HG03066 (cell line): Measurements from ENCODE around the gene VAV2.

Source experiments
- ATAC-seq: cut with Tn5 transposase; IDR thresholded peaks from one replicate; pipeline ENCODE4 v1.9.1; 2021; ENCODE audit warnings: low read depth; ENCODE audit not compliant: unreplicated experiment

VAV2 gene

GRCh38 chr9:133825555-133826218 lies 166.4 kb downstream of the VAV2 start:
- ATAC-seq = no peak

GRCh38 chr9:133824802-133825186 lies 167.3 kb downstream of the VAV2 start:
- no peak for ATAC-seq

GRCh38 chr9:133824106-133824801 lies 167.9 kb downstream of the VAV2 start:
- no peak for ATAC-seq

- no peak for ATAC-seq
Measured at GRCh38 chr9:133823189-133824105, 168.7 kb downstream of the VAV2 start.

- ATAC-seq = no peak
Measured at GRCh38 chr9:133822430-133823065, 169.6 kb downstream of the VAV2 start.

- no peak for ATAC-seq
Measured at GRCh38 chr9:133821601-133822429, 170.3 kb downstream of the VAV2 start.

GRCh38 chr9:133819923-133820322 lies 172.2 kb downstream of the VAV2 start:
- ATAC-seq = no peak

- no peak for ATAC-seq
Measured at GRCh38 chr9:133818444-133818843, 173.7 kb downstream of the VAV2 start.

GRCh38 chr9:133815781-133816180 lies 176.3 kb downstream of the VAV2 start:
- ATAC-seq = no peak

- ATAC-seq = no peak
Measured at GRCh38 chr9:133814586-133815208, 177.4 kb downstream of the VAV2 start.

GRCh38 chr9:133813749-133814585 lies 178.2 kb downstream of the VAV2 start:
- no peak for ATAC-seq

- no peak for ATAC-seq
Measured at GRCh38 chr9:133812941-133813748, 179.0 kb downstream of the VAV2 start.

- no peak for ATAC-seq
Measured at GRCh38 chr9:133812077-133812868, 179.9 kb downstream of the VAV2 start.

GRCh38 chr9:133811471-133811870 lies 180.7 kb downstream of the VAV2 start:
- no peak for ATAC-seq

- ATAC-seq = no peak
Measured at GRCh38 chr9:133810556-133811195, 181.4 kb downstream of the VAV2 start.

- no peak for ATAC-seq
Measured at GRCh38 chr9:133809335-133809734, 182.8 kb downstream of the VAV2 start.

GRCh38 chr9:133807818-133808217 lies 184.3 kb downstream of the VAV2 start:
- ATAC-seq = no peak
